Measurements from ENCODE around the gene RTN4RL2.

- no peak for TF ChIP-seq CTCF (conservative IDR thresholded peaks at IDR 0.05)
- TF ChIP-seq EZH2 (IDR thresholded peaks at IDR 0.05; ENCODE audit: low read depth) = no peak
These were observed 24.3 kb upstream of the RTN4RL2 start for GRCh38 chr11:57436031-57436430.

Measured in PC-9 (cell line).